ENCODE results near the gene SYT3. TPM values are rescaled to one million over a fixed set of nuclear protein-coding genes. Genes with fewer than 3 reads are reported as not detected.
"Not testable (repeated sequence)": the region's sequence is repeated elsewhere in the genome, so short reads cannot be mapped to it uniquely, and the experiment has no call there.

The SYT3 gene
- total RNA-seq, 1 donor from 2014 or later, result 2.5 TPM

DNA sequence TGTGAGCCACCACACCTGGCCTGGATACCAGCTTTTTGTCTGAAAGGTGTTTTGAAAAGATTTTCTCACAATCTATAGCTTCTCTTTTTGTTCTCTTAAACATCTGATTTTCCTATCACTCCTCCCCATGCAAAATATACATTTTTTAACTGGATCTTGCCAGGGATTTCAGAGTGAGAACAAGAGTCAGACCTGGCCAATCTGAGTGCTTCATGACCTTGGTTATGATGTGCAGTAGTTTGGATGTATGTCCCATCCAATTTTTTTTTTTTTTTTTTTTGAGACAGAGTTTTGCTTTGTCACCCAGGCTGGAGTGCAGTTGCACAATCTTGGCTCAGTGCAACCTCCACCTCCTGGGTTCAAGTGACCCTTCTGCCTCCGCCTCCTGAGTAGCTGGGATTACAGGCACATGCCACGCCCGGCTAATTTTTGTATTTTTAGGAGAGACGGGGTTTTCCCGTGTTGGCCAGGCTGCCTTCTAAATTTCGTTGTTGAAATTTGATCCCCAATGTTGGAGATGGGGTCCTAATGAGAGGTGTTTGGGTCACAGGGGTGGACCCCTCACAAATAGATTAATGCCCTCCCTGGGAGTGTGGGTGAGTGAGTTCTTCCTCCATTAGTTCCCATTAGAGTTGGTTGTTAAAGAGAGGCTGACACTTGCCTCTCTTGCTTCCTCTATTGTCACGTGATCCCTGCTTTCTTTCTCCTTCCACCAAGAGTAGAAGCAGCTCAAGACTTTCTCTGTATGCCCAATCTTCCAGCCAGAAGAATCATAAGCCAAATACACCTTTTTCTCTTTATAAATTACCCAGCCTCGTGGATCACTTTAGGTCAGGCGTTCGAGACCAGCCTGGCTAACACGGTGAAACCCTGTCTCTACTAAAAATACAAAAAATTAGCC, 26.9 kb downstream of the SYT3 start:
- intact Hi-C loops (cut with DNase I); DNase-seq (ENCODE audit: extremely low spot score in 2 of 2); H3K4me1 ChIP-seq; H3K36me3 ChIP-seq; H3K27ac ChIP-seq; H3K9me3 ChIP-seq; H3K4me3 ChIP-seq; H3K27me3 ChIP-seq: not testable (repeated sequence)

DNA sequence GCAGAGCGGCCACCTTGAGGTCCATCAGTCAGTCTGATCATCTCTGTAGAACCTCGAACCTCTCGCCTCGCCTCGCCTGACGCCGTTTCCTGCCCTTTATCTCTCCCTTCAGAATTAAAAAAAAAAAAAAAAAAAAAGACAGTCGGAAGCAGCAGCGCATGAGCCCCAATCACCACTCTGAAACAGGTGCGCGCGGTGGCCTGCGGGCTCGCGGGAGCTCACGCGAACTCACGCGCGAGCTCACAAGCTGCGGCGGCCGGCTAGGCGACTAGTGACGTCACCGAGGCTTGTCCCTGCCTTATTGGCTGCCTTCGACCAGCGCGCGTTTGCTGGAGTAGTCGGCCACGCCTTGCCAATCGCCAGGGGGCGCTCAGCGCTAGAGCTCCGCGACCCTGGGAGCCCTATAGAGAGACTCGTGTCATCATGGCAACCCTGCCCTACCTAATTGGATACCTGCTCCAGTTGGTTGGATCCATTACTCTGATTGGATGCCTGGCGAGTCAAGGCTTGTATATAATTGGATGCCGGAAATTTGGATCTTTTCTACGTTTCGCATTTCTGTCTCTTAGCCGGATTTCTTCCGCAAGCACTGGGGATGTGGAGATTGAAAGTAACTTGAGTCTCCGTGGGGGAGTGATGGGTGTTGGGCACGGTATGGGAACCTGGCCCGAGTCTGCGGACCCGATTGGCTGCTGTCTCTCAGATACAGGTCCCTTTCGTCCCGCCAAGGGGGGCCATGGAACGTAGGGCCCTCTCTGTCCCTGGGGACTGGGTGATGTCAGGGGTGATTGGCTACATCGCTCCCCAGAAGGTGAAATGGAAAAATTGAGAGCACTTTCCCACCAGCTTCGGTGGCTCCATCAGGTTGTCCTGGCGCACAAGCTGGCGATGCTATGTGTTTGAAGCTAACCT, 31.6 kb downstream of the SYT3 start:
- DNase-seq (ENCODE audit: extremely low spot score in 2 of 2), result no peak
- no peaks in the 10 kb centered on the region for H3K27me3 ChIP-seq

GRCh38 chr19:50607388-50607787, 32.3 kb downstream of the SYT3 start:
- TF ChIP-seq POLR2AphosphoS5 (IDR thresholded peaks at IDR 0.05; ENCODE audit: insufficient read depth in 1 of 2, low read depth in 1 of 2) (no peak), POLR2A (IDR thresholded peaks at IDR 0.05) (no peak)
- TF ChIP-seq, protein P1, sequence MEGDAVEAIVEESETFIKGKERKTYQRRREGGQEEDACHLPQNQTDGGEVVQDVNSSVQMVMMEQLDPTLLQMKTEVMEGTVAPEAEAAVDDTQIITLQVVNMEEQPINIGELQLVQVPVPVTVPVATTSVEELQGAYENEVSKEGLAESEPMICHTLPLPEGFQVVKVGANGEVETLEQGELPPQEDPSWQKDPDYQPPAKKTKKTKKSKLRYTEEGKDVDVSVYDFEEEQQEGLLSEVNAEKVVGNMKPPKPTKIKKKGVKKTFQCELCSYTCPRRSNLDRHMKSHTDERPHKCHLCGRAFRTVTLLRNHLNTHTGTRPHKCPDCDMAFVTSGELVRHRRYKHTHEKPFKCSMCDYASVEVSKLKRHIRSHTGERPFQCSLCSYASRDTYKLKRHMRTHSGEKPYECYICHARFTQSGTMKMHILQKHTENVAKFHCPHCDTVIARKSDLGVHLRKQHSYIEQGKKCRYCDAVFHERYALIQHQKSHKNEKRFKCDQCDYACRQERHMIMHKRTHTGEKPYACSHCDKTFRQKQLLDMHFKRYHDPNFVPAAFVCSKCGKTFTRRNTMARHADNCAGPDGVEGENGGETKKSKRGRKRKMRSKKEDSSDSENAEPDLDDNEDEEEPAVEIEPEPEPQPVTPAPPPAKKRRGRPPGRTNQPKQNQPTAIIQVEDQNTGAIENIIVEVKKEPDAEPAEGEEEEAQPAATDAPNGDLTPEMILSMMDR (IDR thresholded peaks at IDR 0.05), result no peak
- H3K27me3 ChIP-seq, result no peaks in the 10 kb centered on the region
- H3K9me3 ChIP-seq, result no peaks in the 10 kb centered on the region
- H3K4me1 ChIP-seq, result no peaks in the 10 kb centered on the region
- DNase-seq (ENCODE audit: extremely low spot score in 2 of 2), result no peak
- H3K36me3 ChIP-seq, result no peaks in the 10 kb centered on the region
- no peak overlapping the region for H3K4me3 ChIP-seq
- intact Hi-C loops (cut with DNase I), result no loop called here
- no peak overlapping the region for H3K27ac ChIP-seq

More for the DNA sequence above, 31.6 kb downstream of the SYT3 start:
- Histone ChIP-seq H3K27ac (no peak overlapping the region), H3K36me3 (no peaks in the 10 kb centered on the region), H3K4me3 (no peak overlapping the region), H3K9me3 (no peaks in the 10 kb centered on the region), H3K4me1 (no peaks in the 10 kb centered on the region)
- TF ChIP-seq POLR2AphosphoS5 (IDR thresholded peaks at IDR 0.05; ENCODE audit: insufficient read depth in 1 of 2, low read depth in 1 of 2) (no peak), POLR2A (IDR thresholded peaks at IDR 0.05) (no peak)
- TF ChIP-seq, protein P1 (IDR thresholded peaks at IDR 0.05), result peak in 1 of 3 experiments; percentile 9
- intact Hi-C loops (cut with DNase I), result no loop called here

GRCh38 chr19:50606059-50606836, 33.4 kb downstream of the SYT3 start:
- H3K36me3 ChIP-seq; H3K27me3 ChIP-seq; H3K27ac ChIP-seq; H3K4me3 ChIP-seq; intact Hi-C loops (cut with DNase I); DNase-seq (ENCODE audit: extremely low spot score in 2 of 2); H3K4me1 ChIP-seq; H3K9me3 ChIP-seq: not testable (repeated sequence)

GRCh38 chr19:50604264-50605073, 35.2 kb downstream of the SYT3 start:
- H3K9me3 ChIP-seq; intact Hi-C loops (cut with DNase I); DNase-seq (ENCODE audit: extremely low spot score in 2 of 2): not testable (repeated sequence)

GRCh38 chr19:50602935-50603334, 36.7 kb downstream of the SYT3 start:
- Histone ChIP-seq H3K27ac (no peak overlapping the region), H3K27me3 (no peaks in the 10 kb centered on the region), H3K9me3 (no peaks in the 10 kb centered on the region), H3K36me3 (no peaks in the 10 kb centered on the region), H3K4me1 (no peaks in the 10 kb centered on the region), H3K4me3 (no peak overlapping the region)
- DNase-seq (ENCODE audit: extremely low spot score in 2 of 2), result no peak
- intact Hi-C loops (cut with DNase I), result no loop called here
- TF ChIP-seq POLR2A (IDR thresholded peaks at IDR 0.05), result no peak
- TF ChIP-seq, protein P1 (IDR thresholded peaks at IDR 0.05), result no peak
- no peak for TF ChIP-seq POLR2AphosphoS5 (IDR thresholded peaks at IDR 0.05; ENCODE audit: insufficient read depth in 1 of 2, low read depth in 1 of 2)

More at GRCh38 chr19:50604264-50605073, 35.2 kb downstream of the SYT3 start:
- H3K36me3 ChIP-seq, H3K4me3 ChIP-seq, H3K27me3 ChIP-seq, H3K27ac ChIP-seq, H3K4me1 ChIP-seq: not testable (repeated sequence)
